MM.1S (cell line): ENCODE measurements around the gene CHD2.

Source experiments
- EZH2 ChIP-seq: fragments of 300-600 bp; sonication (generic); optimal IDR thresholded peaks from 2 replicates; pipeline ENCODE3; 2017; ENCODE audit warnings: low read depth, mild to moderate bottlenecking, antibody characterized with exemption, low read length, mixed read lengths
- EZH2phosphoT487 ChIP-seq: fragments of 300-600 bp; sonication (generic); IDR thresholded peaks from 2 replicates; pipeline ENCODE4 v1.6.1; 2018; ENCODE audit warnings: antibody characterized with exemption, low read length
- TF ChIP-seq, protein P1 (sequence below): fragments of 300-600 bp; sonication (generic); IDR thresholded peaks from 2 replicates; pipeline ENCODE4 v1.5.1; 2016; ENCODE audit warnings: antibody characterized with exemption, low read length, mixed read lengths

- no peak for TF ChIP-seq EZH2
- TF ChIP-seq, protein P1, sequence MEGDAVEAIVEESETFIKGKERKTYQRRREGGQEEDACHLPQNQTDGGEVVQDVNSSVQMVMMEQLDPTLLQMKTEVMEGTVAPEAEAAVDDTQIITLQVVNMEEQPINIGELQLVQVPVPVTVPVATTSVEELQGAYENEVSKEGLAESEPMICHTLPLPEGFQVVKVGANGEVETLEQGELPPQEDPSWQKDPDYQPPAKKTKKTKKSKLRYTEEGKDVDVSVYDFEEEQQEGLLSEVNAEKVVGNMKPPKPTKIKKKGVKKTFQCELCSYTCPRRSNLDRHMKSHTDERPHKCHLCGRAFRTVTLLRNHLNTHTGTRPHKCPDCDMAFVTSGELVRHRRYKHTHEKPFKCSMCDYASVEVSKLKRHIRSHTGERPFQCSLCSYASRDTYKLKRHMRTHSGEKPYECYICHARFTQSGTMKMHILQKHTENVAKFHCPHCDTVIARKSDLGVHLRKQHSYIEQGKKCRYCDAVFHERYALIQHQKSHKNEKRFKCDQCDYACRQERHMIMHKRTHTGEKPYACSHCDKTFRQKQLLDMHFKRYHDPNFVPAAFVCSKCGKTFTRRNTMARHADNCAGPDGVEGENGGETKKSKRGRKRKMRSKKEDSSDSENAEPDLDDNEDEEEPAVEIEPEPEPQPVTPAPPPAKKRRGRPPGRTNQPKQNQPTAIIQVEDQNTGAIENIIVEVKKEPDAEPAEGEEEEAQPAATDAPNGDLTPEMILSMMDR: no peak
- TF ChIP-seq EZH2phosphoT487: no peak
Observed at GRCh38 chr15:92936693-92937092, 36.6 kb downstream of the CHD2 start.
